Ammon's horn (tissue), 1 donor: Measurements from ENCODE around the gene CA12.
"Not testable (repeated sequence)": the region's sequence is repeated elsewhere in the genome, so short reads cannot be mapped to it uniquely, and the experiment has no call there.

Experiments used
- DNase-seq: peaks from one replicate; pipeline ENCODE4 v3.0.0-alpha.2; 2016; ENCODE audit warnings: low spot score

Gene CA12

DNA sequence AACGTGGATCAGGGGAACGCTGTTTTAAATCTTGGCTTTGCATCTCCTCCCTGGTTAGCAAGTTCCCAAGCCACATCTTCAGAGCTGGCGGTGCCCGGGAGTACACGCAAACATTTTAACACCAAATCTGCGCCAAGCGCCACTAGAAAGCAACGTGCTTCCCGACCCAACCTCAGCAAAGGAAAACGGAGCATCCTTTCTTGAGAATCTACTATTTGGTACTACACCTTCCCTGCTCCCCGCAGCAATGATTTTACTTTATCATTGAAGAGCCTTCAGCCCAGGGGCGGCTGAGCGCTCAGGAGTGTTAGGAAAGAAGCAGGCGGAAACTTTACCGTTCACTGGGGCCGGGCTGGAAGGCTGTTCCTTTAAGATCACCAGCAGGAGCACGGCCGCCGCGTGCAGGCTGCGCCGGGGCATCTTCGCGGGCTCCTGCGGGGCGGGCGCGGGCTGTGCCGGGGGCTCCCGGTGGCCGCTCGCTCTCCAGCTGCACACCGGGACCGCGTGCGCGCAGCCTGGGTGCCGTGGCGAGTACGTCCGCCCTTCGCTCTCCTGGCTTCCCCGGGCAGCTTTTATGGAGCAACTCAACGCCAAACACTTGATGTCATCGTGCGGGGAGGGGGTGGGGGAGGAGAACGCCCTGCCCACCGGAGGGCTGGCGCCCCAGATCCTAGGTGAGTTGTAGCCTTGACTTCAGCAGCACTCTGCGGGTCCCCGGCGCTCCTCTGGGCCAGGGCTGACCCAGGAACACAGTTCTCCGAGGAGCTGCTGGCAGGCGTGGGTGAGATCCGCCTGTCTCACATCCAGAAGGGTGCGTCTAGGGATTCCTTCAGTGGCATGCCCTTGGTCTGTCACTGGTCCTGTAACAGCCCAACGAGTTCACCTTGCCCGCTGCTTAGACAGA is at the start of gene CA12:
Gene CA12 (minus strand): TSS at position 546 of the 904 bp plus-strand sequence. CDS start 126 bp downstream, at position 420.
- no peak for DNase-seq

DNA sequence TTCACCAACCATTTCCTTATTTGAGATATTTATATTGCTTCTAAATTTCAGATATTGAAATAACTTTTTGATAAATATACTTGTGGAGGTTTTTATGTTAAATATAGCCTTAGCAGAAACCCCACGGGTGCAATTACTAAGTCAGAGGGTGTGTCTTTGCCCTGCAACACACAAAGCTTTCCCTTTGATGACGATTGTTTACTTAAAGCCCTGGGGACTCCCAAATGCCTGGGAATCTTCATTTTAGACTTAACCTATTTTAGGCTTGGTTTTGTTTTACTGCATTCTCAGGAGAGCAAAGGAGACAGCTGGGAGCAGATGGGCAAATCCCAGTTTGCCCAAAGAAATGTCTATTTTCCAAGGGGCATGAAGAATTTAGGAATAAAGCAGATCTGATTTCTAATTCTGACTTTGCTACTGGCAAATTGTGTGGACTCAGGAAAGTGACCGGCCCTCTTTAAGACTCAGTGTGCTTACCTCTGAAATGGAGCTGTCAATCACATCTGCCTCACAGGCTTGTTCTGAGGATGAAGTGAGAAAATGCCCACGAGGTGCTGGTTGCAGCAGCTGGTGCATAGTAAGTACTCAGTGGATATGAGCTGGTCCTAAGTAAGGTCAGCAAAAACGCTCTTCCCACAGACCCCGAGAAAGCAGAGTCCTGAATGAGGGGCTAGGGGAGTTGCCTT is 49.3 kb upstream of the CA12 start:
- no peak for DNase-seq

- no peak for DNase-seq
Measured at GRCh38 chr15:63426552-63426951, 44.9 kb upstream of the CA12 start.

DNA sequence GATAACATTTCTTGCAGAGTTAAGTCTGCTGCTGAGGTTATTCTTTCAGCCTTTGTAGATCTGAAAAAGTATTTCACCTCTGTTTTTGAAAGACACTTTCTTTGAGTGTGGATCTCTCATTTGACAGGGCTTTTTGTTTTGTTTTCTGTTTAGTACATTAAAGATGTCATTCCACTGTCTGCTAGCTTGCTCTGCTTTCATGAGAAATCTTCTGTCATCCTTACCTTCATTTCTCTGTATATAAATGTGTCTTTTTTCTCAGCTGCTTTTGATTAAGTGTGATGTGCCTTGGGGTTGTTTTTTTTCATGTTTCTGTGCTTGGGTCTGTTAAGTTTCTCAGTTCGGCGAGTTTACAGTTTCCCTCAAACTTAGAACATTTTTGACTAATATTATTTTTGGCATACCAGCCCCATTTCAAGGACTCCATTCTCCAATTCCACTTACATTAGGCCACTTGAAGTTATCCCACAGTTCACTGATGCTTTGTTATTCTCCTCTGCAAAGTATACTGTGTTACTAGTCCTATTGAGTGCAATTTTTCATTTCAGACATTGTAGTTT is 43.9 kb upstream of the CA12 start:
- DNase-seq, result no peak

DNA sequence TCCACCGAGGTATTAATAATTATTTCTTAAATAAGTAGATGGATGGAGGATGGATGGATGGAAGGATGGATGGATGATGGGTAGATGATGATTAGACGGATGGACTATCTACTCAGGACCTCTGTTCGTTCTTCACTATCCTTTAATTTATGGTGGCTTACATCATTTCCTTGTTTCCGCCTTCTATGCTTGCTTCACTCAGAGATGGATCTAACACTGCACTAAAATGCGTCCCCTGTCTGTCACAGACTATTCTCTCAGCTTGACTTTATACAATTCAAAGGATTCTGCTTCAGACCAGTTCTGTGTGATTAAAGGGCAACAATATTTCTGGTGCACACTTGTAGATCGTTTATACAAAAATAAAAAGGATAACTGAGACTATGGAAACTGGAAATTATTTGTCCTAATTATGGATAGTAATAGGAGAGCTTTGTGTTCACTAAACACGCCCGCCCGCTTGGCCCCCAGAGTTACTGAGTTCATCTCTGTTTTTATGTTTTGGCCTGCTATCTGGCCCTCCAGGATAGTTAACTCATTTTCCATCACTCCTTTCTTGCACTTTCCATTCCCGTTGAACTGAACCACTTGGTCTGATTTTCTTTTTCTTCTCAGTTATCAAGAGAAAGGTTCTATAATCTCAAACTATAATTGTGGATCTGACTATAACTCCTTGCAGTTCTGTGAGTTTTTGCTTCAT is 41.4 kb upstream of the CA12 start:
- DNase-seq, result no peak

DNA sequence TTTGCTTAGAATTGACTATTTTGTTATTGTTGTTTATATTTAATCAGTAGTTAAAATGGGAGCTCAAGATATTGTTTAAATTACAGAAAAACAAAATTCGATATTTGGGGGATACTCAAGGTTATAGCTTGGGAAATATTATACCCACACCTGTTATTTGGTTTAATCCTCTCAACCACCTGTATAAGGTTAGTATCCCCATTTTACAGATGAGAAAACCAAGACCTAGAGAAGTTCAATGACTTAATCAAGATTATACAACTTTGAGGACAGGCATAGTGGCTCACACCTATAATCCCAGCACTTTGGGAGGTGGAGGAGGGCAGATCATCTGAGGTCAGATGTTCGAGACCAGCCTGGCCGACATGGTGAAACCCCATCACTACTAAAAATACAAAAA is 39.8 kb upstream of the CA12 start:
- no peak for DNase-seq

DNA sequence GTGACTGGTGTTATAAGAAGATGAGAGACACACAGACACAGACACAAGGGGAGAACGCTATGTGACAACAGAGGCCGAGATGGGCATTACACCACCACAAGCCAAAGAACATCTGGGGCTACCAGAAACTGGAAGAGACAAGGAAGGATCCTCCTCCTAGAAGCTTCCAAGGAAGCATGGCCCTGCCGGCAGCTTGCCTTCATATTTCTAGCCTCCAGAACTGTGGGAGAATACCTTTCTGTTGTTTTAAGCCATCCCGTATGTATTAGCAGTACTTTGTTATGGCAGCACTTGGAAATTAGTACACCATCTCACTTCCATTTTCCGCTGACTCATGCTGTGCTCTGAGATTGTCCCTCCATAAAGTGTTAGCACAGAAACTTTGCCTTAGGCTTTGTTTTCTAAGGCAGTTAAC is 38.7 kb upstream of the CA12 start:
- no peak for DNase-seq

DNA sequence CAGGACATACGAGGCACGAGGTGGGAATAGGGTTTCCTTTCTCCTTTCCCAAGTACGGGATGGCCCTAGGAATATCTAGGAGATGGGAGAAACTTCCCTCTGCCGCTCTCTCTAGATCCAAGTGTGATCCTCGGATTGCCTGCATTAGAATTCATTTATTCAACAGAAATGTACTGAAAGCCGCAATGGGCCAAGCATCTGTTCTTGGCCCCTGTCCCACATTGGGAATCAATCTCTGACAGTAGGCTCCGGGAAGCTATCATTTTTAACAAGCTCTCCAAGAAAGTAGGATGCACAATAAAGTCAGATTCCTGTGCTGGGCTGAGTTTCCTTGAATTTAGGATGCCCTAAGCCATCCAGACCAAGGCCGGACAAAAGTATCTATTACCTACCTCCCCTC is 37.2 kb upstream of the CA12 start:
- DNase-seq, result no peak

GRCh38 chr15:63417721-63418120 is 36.1 kb upstream of the CA12 start:
- DNase-seq, result no peak

DNA sequence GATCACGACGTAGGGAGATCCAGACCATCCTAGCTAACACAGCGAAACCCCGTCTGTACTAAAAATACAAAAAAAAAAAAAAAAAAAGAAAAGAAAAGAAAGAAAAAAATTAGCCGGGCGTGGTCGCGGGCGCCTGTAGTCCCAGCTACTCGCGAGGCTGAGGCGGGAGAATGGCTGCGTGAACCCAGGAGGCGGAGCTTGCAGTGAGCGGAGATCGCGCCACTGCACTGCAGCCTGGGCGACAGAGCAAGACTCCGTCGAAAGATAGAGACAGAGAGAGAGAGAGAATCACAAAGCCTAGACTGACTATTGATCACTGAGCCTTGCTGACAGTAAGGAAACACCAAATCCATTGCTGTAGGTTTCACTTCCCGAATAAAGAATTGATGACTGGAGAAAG is 35.6 kb upstream of the CA12 start:
- DNase-seq, result not testable (repeated sequence)

DNA sequence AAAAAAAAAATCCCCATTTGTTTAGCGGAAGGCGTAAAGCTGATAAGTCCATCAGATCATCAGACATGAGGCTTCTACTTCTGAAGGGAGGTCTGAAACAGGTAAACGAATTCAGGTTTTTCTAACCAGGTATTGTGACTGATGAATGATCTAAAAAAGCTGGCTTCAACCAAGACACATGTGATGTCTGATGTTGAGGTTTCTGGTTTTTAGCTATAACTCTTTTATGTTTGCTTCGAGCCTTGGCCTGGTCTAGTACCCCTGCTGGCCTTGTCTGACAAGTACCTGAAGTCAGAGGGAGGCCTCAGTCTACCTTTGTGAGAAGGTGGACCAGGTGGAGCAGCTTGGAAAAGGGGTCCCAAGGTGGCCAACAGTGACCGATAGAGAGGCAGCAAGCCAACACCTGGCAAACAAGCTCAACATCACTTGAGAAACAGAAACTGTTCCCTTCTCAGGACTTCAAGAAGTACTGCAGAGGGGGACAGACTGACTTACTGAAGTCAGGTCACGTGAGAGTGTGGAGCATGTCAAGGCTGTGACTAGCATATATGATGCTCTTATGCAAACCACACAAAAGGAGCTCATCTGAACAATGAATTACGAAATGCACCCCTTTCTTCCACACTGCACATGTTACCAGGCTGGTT is 33.0 kb upstream of the CA12 start:
- no peak for DNase-seq

DNA sequence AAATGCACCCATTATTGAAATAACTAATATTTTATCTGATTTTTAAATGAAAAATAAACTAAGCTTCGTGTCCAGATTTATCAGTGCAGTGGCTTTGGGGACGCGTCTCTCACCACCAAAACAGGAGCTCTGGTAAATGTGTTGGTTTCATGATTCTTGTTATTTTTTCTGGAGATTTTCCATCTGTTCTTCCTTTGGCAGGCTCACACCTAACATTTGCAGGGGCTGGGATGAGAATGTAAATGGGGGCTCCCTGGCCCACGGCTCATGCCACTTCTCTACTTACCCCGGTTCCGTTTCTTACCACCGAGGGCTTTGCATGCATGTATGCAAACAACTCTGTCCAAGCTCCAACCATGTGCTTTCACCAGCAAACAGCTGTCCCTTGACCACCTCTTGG is 30.9 kb upstream of the CA12 start:
- no peak for DNase-seq

DNA sequence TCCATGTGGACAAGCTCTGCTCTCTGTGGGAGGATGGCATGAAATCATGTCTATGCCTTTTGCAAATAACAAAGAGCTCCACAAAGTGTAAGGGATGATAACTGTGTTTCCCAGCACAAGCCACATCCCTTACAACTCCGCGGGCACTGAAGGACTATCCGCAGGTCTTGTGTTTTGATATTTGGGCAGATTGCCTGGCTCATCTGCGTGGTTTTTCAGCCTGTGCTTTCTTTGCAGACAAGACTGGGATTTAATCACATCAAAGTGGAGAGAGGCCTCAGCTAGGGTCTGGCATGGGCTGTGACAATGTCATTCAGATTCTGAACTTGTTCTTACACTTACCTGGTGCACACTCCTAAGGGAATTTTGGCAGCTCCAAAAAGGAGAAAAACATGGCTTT is 30.2 kb upstream of the CA12 start:
- no peak for DNase-seq

GRCh38 chr15:63409179-63409578 is 27.5 kb upstream of the CA12 start:
- DNase-seq, result no peak

GRCh38 chr15:63408524-63408923 is 26.9 kb upstream of the CA12 start:
- DNase-seq, result no peak

- no peak for DNase-seq
Measured at GRCh38 chr15:63407612-63408011, 26.0 kb upstream of the CA12 start.

DNA sequence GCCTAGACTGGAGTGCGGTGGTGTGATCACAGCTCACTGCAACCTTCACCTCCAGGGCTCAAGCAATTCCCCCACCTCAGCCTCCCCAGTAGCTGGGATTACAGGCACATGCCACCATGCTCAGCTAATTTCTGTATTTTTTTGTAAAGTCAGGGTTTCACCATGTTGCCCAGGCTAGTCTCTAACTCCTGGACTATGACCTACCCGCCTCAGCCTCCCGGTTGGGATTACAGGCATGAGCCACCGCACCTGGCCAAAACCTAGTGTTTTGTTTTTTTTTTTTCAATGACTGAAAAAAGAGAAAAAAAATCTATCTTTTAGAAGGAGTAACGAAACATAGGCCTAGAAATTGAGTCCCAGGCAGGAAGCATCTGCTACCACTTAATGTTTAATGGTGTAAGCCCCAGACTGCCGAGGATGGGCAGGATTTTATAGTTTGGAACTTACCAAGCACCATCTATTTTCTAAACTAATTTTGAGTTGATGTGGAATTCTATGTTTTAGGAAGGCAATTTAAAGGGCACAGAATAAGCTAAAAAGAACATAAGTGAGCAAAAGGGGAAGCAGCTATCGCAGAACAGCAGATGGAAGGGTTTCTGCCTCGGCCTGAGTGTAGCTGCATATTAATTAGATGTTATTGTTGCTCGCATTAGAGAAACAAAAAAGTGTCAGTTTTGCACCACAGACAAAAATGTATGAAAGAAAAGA is 24.2 kb upstream of the CA12 start:
- DNase-seq, result peak; percentile 20

DNA sequence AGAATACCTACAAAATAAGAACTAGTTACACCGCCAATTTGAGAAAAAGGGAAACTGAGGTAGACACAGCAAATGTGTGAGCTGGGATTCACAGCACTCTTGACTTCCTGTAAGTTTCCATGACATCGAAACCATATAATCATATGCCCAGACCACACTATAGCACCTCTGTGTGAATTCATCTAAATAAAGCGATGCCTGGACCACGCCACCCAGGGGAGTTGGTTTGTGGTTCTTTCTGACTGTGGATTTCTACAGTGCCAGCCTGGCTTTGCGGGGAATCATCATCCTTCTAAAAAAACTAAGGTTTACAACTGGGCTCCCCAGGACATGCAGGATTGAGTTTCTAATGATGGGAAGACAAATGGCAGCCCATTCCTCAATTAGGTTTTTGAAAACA is 23.5 kb upstream of the CA12 start:
- no peak for DNase-seq

- no peak for DNase-seq
Measured at GRCh38 chr15:63403254-63403945, 21.8 kb upstream of the CA12 start.

GRCh38 chr15:63402498-63403253 is 21.0 kb upstream of the CA12 start:
- DNase-seq, result peak; percentile 25
